Iris pigment epithelial cell (primary cell): ENCODE results near the gene FKBP15.
"Not testable (repeated sequence)": the region's sequence is repeated elsewhere in the genome, so short reads cannot be mapped to it uniquely, and the experiment has no call there.

ENCODE experiments used
- DNase-seq: peaks from one replicate; pipeline ENCODE4 v3.0.0-alpha.2; 2011; ENCODE audit warnings: low read depth

Gene FKBP15

GRCh38 chr9:113149561-113149960 lies 71.5 kb downstream of the FKBP15 start:
- not testable (repeated sequence) for DNase-seq

GRCh38 chr9:113148781-113149510 lies 72.1 kb downstream of the FKBP15 start:
- DNase-seq, result no peak

GRCh38 chr9:113148372-113148705 lies 72.7 kb downstream of the FKBP15 start:
- no peak for DNase-seq

- no peak for DNase-seq
Observed at GRCh38 chr9:113143432-113144227, 77.4 kb downstream of the FKBP15 start.

GRCh38 chr9:113140896-113141295 lies 80.2 kb downstream of the FKBP15 start:
- not testable (repeated sequence) for DNase-seq

GRCh38 chr9:113139953-113140352 lies 81.1 kb downstream of the FKBP15 start:
- no peak for DNase-seq

- no peak for DNase-seq
Observed at GRCh38 chr9:113139225-113139829, 81.8 kb downstream of the FKBP15 start.

- no peak for DNase-seq
Observed at GRCh38 chr9:113138760-113139159, 82.3 kb downstream of the FKBP15 start.

GRCh38 chr9:113137196-113138168 lies 83.6 kb downstream of the FKBP15 start:
- no peak for DNase-seq

GRCh38 chr9:113131689-113132151 lies 89.4 kb downstream of the FKBP15 start:
- DNase-seq, result peak; percentile 43

- no peak for DNase-seq
Observed at GRCh38 chr9:113129884-113130283, 91.2 kb downstream of the FKBP15 start.

- no peak for DNase-seq
Observed at GRCh38 chr9:113129466-113129865, 91.6 kb downstream of the FKBP15 start.

GRCh38 chr9:113125386-113126035 lies 95.6 kb downstream of the FKBP15 start:
- no peak for DNase-seq

GRCh38 chr9:113118829-113119228 lies 102.2 kb downstream of the FKBP15 start:
- DNase-seq, result not testable (repeated sequence)
